Ovary (tissue), 10 donors: ENCODE results near the gene ST14. TPM values are rescaled to one million over a fixed set of nuclear protein-coding genes. Genes with fewer than 3 reads are reported as not detected.

Source experiments
- DNase-seq, 5 donors: peaks; one replicate each; pipeline ENCODE4 v3.0.0-alpha.2; 2019 to 2020
- H3K27ac ChIP-seq, 2 donors: fragments of 200-600 bp; one replicate each; pipeline versions ENCODE4 v1.5.1 to v1.8.0; 2019 to 2022
- H3K27me3 ChIP-seq: fragments of 200-600 bp; one replicate; pipeline ENCODE4 v1.8.0; 2022
- H3K36me3 ChIP-seq: fragments of 200-600 bp; sonication (generic); one replicate; pipeline ENCODE4 v1.5.1; 2019
- H3K4me1 ChIP-seq: one replicate; pipeline ENCODE4 v1.8.1; 2013; ENCODE audit warnings: mild to moderate bottlenecking, moderate library complexity; ENCODE audit not compliant: insufficient read depth
- H3K4me3 ChIP-seq: fragments of 200-600 bp; sonication (generic); one replicate; pipeline ENCODE4 v1.5.1; 2017
- H3K9me3 ChIP-seq, 2 donors: fragments of 200-600 bp in 1 of 2; sonication (generic) in 1 of 2; one replicate each; pipeline versions ENCODE4 v1.5.1 to v1.8.1; 2013 to 2019; ENCODE audit warnings: mild to moderate bottlenecking in 1 of 2, moderate library complexity in 1 of 2
- EP300 ChIP-seq: sonication (generic); formaldehyde crosslinking; IDR thresholded peaks from one replicate; pipeline ENCODE4 v1.6.1; 2017; ENCODE audit warnings: antibody characterized with exemption
- POLR2A ChIP-seq: fragments of 450-650 bp; IDR thresholded peaks from one replicate; pipeline ENCODE4 v1.6.1; 2017; ENCODE audit warnings: antibody characterized with exemption, mild to moderate bottlenecking, moderate library complexity
- WGBS, 3 donors: extraction: QIAGEN DNeasy Blood & Tissue Kit in 1 of 3; methylation state at CpG; one replicate each; pipeline versions ENCODE4 v1.1.5 to v1.1.7; 2013 to 2017; 5-methylcytosine and 5-hydroxymethylcytosine counted together
- intact Hi-C, 4 donors: fragments of 100-400 bp; cut with DNase I; formaldehyde crosslinking; loops; one replicate each; pipeline versions ENCODE4 v1.11.0 to v1.15.1; 2022 to 2023
- long read RNA-seq, 3 donors: library from polyadenylated mRNA in 2 of 3; unstranded in 2 of 3; transcript quantifications; one replicate each; pipeline ENCODE4 v2.0.0 and lab custom pipeline, GENCODE V29; 2021 to 2026
- polyA plus RNA-seq, 2 donors: library from polyadenylated mRNA; stranded (reverse); fragments of 200-250 nt in 1 of 2; fragments of 350-450 nt in 1 of 2; fragmentation: Illumina TruSeq in 1 of 2; extraction: RNeasy Lipid Tissue Mini Kit (QIAGEN cat#74804) in 1 of 2; gene quantifications; one replicate each; pipeline ENCODE4 v1.2.3, GENCODE V29; 2013 to 2014
- total RNA-seq, 7 donors: library from RNA; depleted of rRNA in 2 of 7; stranded (reverse); fragments of >200 nt in 2 of 7; fragmentation: NEBNext Ultra II Directional in 3 of 7; extraction: Animal tissue kit (Norgen Biotek cat#: 25700) in 3 of 7; gene quantifications; one replicate each; pipeline versions ENCODE4 v1.1.0 to v1.2.4, GENCODE V29; 2016 to 2023
- TF ChIP-seq, protein P1 (sequence below), 3 donors: fragments of 450-650 bp in 2 of 3; fragments of 200-600 bp in 1 of 3; IDR thresholded peaks; one replicate each; pipeline versions ENCODE4 v1.5.1 to v1.8.0; 2016 to 2022; ENCODE audit warnings: antibody characterized with exemption in 3 of 3, mild to moderate bottlenecking in 1 of 3
- donor health status: DM: no; HTN: no; CAD: no; lungs with moderate emphysema.
- donor health status: DM: no; HTN: no; CAD: no.
- donor health status: Bipolar disorder and iron deficiency.
- donor health status: DM: yes; HTN: yes; CAD: no.
- donor health status: DM: no; HTN: no; CAD: no.
- donor health status: DM: yes; HTN: yes; CAD: no.

The ST14 gene
- total RNA-seq (10 to 100 TPM in 1 of 7 donors, 1 to 10 TPM in 4, under 1 TPM in 2; 0.18 to 76.2 (median 4.9) TPM), polyA plus RNA-seq (under 1 TPM; 0.51 to 0.90 TPM)
- long read RNA-seq, donor 1, partial matches to known transcripts = 2 of 2 reads
- long read RNA-seq, donor 1, other reads (novel, unspliced or antisense) = 0 of 2 reads
- long read RNA-seq, donor 2, partial matches to known transcripts = 0 of 3 reads
- long read RNA-seq, donor 2, other reads (novel, unspliced or antisense) = 0 of 3 reads
- long read RNA-seq, donor 3, transcript ST14-201 (19 exons, 3,539 nt) = major isoform, 18 of 24 reads
- long read RNA-seq, donor 3, partial matches to known transcripts = 3 of 24 reads
- long read RNA-seq, donor 3, other reads (novel, unspliced or antisense) = 3 of 24 reads

DNA sequence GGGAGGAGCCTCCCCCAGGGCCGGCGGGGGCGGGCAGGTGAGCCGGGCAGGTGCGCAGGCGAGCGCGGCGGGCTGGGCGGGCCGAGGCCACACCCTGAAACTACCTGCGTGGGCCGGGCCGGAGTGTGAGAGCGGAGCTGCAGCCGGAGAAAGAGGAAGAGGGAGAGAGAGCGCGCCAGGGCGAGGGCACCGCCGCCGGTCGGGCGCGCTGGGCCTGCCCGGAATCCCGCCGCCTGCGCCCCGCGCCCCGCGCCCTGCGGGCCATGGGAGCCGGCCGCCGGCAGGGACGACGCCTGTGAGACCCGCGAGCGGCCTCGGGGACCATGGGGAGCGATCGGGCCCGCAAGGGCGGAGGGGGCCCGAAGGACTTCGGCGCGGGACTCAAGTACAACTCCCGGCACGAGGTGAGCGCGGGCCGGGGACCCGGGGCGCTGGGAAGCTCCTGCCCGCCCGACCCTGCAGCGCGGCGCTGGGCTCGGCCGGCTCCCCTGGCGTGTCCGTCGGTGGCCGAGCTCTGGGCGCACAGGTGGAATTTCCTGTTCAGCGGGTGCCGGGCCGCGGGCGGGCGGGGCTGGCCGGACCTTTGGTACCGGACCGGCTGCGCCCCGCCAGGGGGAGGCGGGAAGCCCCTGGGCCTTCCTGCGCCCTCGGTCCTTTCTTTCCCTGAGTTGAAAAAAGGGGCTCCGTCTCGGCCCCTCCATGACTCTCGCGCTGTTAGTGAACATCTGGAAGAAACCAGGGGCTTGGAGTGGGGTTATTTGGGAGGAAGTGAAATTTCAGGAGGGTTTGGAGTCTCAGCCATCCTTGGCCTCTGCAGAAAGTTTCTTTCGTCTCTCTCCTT, at the start of gene ST14:
Gene ST14, plus strand, starts transcription at position 126 of the 841 bp plus-strand sequence. Its CDS starts 198 bp downstream, at position 324.
- H3K27me3 ChIP-seq = no peaks in the 10 kb centered on the region
- intact Hi-C loops = no loop called here

DNA sequence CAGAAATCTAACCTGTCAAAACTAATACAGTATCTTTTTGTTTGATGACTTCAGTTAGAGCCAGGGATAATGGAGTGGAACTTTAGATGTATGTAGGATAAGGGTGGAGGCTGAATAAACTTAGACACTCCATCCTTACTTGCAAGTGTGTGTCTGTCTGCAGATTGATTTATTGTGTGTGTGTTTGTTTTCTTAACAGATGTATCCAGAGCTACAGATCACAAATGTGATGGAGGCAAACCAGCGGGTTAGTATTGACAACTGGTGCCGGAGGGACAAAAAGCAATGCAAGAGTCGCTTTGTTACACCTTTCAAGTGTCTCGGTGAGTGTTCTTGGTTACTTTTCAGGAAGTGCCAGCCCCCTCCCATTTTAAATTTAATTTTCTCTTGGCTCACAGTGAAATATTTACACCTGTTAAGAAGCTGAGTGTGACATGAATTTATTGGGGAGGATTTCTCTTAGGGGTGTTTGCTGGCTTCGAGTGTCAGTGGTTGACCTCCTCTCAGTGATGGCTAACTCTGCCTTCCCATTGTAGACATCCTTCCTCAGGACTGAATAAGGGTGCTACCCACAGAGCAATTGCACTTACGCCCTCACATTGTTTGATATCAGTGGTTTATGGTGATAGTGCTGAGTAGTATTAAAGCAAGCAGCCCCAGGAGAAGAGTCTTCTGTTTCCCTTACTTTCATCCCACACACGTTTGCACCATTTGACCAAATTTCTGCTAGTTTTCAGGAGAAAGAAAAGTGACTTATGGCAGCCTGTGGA, 49.1 kb upstream of the ST14 start:
- no peak for DNase-seq
- TF ChIP-seq EP300 (no peak), POLR2A (no peak)
- TF ChIP-seq, protein P1, sequence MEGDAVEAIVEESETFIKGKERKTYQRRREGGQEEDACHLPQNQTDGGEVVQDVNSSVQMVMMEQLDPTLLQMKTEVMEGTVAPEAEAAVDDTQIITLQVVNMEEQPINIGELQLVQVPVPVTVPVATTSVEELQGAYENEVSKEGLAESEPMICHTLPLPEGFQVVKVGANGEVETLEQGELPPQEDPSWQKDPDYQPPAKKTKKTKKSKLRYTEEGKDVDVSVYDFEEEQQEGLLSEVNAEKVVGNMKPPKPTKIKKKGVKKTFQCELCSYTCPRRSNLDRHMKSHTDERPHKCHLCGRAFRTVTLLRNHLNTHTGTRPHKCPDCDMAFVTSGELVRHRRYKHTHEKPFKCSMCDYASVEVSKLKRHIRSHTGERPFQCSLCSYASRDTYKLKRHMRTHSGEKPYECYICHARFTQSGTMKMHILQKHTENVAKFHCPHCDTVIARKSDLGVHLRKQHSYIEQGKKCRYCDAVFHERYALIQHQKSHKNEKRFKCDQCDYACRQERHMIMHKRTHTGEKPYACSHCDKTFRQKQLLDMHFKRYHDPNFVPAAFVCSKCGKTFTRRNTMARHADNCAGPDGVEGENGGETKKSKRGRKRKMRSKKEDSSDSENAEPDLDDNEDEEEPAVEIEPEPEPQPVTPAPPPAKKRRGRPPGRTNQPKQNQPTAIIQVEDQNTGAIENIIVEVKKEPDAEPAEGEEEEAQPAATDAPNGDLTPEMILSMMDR (IDR thresholded peaks at IDR 0.05) = no peak
- Histone ChIP-seq H3K4me1 (peaks cover 3% of the 10 kb centered on the region), H3K9me3 (no peaks in the 10 kb centered on the region), H3K27ac (no peak overlapping the region), H3K4me3 (no peak overlapping the region), H3K27me3 (no peaks in the 10 kb centered on the region), H3K36me3 (no peaks in the 10 kb centered on the region)
- WGBS, 3 donors = 86 to 92% (median 86%) methylated on average over 7 of the region's 7 CpGs
- intact Hi-C loops = no loop called here

More for the DNA sequence above, at the start of gene ST14:
- no peaks in the 10 kb centered on the region for H3K36me3 ChIP-seq
- no peaks in the 10 kb centered on the region for H3K9me3 ChIP-seq
- TF ChIP-seq EP300 (no peak), POLR2A (no peak)
- TF ChIP-seq, protein P1 (IDR thresholded peaks at IDR 0.05) = no peak
- H3K4me1 ChIP-seq = peaks cover 2% of the 10 kb centered on the region
- no peak for DNase-seq
- WGBS, 3 donors = 1 to 3% (median 1%) methylated on average over 85 to 89 of the region's 89 CpGs
- no peak within 1 kb of the TSS for H3K27ac ChIP-seq
- H3K4me3 ChIP-seq = peak within 1 kb of the TSS; percentile 34

DNA sequence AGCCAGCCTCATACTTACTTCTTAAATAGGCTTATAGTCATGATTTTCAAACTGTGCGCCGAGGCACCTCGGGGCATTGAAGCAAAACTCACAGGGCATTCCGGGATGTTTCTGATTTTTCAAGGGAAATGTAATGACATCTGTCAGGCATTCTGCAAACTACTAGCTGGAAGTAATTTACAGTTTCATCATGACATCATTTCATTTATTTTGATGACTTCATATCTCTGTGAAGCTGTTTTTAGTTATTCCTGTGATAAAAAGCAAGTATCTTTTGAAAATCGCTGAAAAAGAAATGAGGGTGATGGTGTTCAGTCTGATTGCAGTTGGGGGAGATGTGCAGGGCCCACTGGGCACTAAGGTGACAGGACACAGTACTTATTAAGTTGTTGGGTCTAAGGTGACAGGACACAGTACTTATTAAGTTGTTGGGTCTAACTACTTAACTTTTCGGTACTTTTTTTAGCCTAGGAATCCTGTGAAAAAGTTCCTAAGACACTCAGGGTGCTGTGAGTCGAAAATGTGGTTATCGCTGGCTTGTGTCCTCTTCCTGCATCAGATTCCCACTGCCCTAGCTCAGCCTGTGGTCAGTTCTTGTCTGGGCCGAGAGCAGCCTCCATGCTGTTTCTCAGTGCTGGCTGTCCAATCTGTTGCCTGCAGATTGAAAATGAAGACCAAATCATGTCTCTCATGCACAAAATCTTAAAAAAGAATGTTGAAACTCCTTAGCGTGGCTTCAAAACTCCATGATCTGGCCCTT, 47.3 kb upstream of the ST14 start:
- TF ChIP-seq EP300 (no peak), POLR2A (no peak)
- TF ChIP-seq, protein P1 (IDR thresholded peaks at IDR 0.05) = no peak
- no peak overlapping the region for H3K27ac ChIP-seq
- no peaks in the 10 kb centered on the region for H3K9me3 ChIP-seq
- peaks cover 3% of the 10 kb centered on the region for H3K4me1 ChIP-seq
- 92 to 96% (median 92%) methylated on average over 10 of the region's 10 CpGs for WGBS, 3 donors
- no peaks in the 10 kb centered on the region for H3K27me3 ChIP-seq
- intact Hi-C loops = no loop called here
- H3K36me3 ChIP-seq = no peaks in the 10 kb centered on the region
- DNase-seq = no peak
- H3K4me3 ChIP-seq = no peak overlapping the region

DNA sequence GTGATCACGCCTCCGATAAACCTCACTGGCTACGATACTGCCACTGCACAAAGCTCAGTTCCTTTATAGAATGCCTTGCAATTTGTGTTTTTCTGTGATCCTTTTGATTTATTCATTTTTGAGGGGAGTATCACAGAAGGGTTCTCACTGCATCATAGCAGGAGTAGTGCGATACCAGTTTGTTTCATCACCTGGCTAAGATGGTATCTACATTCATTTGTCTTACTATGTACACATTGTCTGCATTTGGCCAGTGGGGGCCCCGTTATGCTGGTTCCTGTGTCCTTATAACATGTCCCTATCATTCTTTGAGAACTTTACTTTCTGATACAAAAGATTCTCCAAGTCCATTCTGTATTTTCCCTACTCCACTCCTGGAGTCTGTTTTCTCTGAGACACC, 45.3 kb upstream of the ST14 start:
- H3K4me1 ChIP-seq = peaks cover 3% of the 10 kb centered on the region
- H3K27me3 ChIP-seq = no peaks in the 10 kb centered on the region
- WGBS, 3 donors = 94 to 97% (median 96%) methylated on average over 5 of the region's 5 CpGs
- no peaks in the 10 kb centered on the region for H3K9me3 ChIP-seq
- no peak for DNase-seq
- H3K27ac ChIP-seq = no peak overlapping the region
- no peak for TF ChIP-seq EP300
- TF ChIP-seq POLR2A = no peak
- TF ChIP-seq, protein P1 (IDR thresholded peaks at IDR 0.05) = no peak
- no peaks in the 10 kb centered on the region for H3K36me3 ChIP-seq
- intact Hi-C loops = no loop called here
- H3K4me3 ChIP-seq = no peak overlapping the region
